Activated CD4-positive, alpha-beta T cell treated with anti-CD3 and anti-CD28 coated beads, Interleukin-2, Interleukin-4, amounts not matched to agents 100 ng/mL and 50 ng/mL, durations not matched to agents 16 hours and 8 hours (primary cell): ENCODE measurements around the gene HDAC8.

Source experiments
- DNase-seq: peaks from one replicate; pipeline ENCODE4 v3.0.0-alpha.2; 2020; ENCODE audit warnings: low spot score

The HDAC8 gene

GRCh38 chrX:72294497-72294896 lies 278.1 kb downstream of the HDAC8 start:
- DNase-seq: no peak

- DNase-seq: no peak
Observed at GRCh38 chrX:72282302-72282701, 290.3 kb downstream of the HDAC8 start.

- DNase-seq: no peak
Observed at GRCh38 chrX:72280321-72280845, 292.3 kb downstream of the HDAC8 start.
